ENCODE measurements around the gene SLC66A1. TPM values are rescaled to one million over a fixed set of nuclear protein-coding genes. Genes with fewer than 3 reads are reported as not detected.

The SLC66A1 gene
- total and polyA plus RNA-seq, 2 of the 13 experiments (the other 11 are each of a cell fraction or from before 2014, with no cell fraction given): 15.4 to 18.9 TPM

- TF ChIP-seq FOXJ3 (CRISPR knock-in tag; IDR thresholded peaks at IDR 0.05; ENCODE audit: borderline replicate concordance): peak; percentile 31; the same call in 1 of the 2 replicates
- TF ChIP-seq ZSCAN22 (CRISPR knock-in tag; IDR thresholded peaks at IDR 0.05): no peak
- TF ChIP-seq ZNF713 (CRISPR knock-in tag; IDR thresholded peaks at IDR 0.05): 0 out of 2 replicates have a peak, but pooled peaks have one; percentile 3
- no peak for TF ChIP-seq ZNF280D (CRISPR knock-in tag; IDR thresholded peaks at IDR 0.05)
- TF ChIP-seq NR2F6 (IDR thresholded peaks at IDR 0.05): no peak
- no peak for TF ChIP-seq NR2F6 (CRISPR knock-in tag; IDR thresholded peaks at IDR 0.05)
- 0 out of 2 replicates have a peak, but pooled peaks have one; percentile 59 for TF ChIP-seq ZNF570 (CRISPR knock-in tag; IDR thresholded peaks at IDR 0.05; ENCODE audit: borderline replicate concordance)
- TF ChIP-seq ZNF24 (IDR thresholded peaks at IDR 0.05): no peak
- peak; percentile 45; the same call in 1 of the 2 replicates for TF ChIP-seq PRDM10 (CRISPR knock-in tag; IDR thresholded peaks at IDR 0.05; ENCODE audit: low read depth)
- peak; percentile 39; the same call in 1 of the 2 replicates for TF ChIP-seq ZFP91 (CRISPR knock-in tag; IDR thresholded peaks at IDR 0.05; ENCODE audit: borderline replicate concordance)
- TF ChIP-seq PBX3 (CRISPR knock-in tag; IDR thresholded peaks at IDR 0.05; ENCODE audit: borderline replicate concordance): no peak
- TF ChIP-seq ERF (CRISPR knock-in tag; IDR thresholded peaks at IDR 0.05): peak; percentile 11
- no peak for TF ChIP-seq ZNF34 (CRISPR knock-in tag; IDR thresholded peaks at IDR 0.05; ENCODE audit: borderline replicate concordance)
- TF ChIP-seq ZNF740 (CRISPR knock-in tag; IDR thresholded peaks at IDR 0.05): 0 out of 2 replicates have a peak, but pooled peaks have one; percentile 54
- no peak for TF ChIP-seq FIP1L1 (IDR thresholded peaks at IDR 0.05; ENCODE audit: borderline replicate concordance, insufficient read depth, low read depth, low read length)
- peak; percentile 72 for TF ChIP-seq ZMYM4 (CRISPR knock-in tag; IDR thresholded peaks at IDR 0.05)
- peak; percentile 42; the same call in 1 of the 2 replicates for TF ChIP-seq ZNF766 (CRISPR knock-in tag; IDR thresholded peaks at IDR 0.05; ENCODE audit: borderline replicate concordance)
- peak; percentile 67; the same call in 1 of the 2 replicates for TF ChIP-seq ZBTB20 (CRISPR knock-in tag; IDR thresholded peaks at IDR 0.05; ENCODE audit: borderline replicate concordance, low read depth)
Measured at GRCh38 chr1:19311931-19312781, at the start of gene SLC66A1, which contains the start of gene AKR7A2 (continued).

Data from HepG2 (cell line).